Measurements from ENCODE around the gene THSD4. TPM values are rescaled to one million over a fixed set of nuclear protein-coding genes. Genes with fewer than 3 reads are reported as not detected.

THSD4 gene
- total and polyA plus RNA-seq, 9 of the 15 experiments (the other 6 are each of a cell fraction or from before 2014, with no cell fraction given), result 0.04 TPM; not detected in 5

GRCh38 chr15:71303977-71304376, 188.7 kb downstream of the THSD4 start (continued):
- no peak for TF ChIP-seq ZNF280A (IDR thresholded peaks at IDR 0.05; ENCODE audit: low read depth, partially characterized antibody)
- no peak for TF ChIP-seq PBX2 (CRISPR knock-in tag; IDR thresholded peaks at IDR 0.05; ENCODE audit: low read depth)
- no peak for TF ChIP-seq PBX2 (tag; conservative IDR thresholded peaks at IDR 0.05; ENCODE audit: low read depth)
- TF ChIP-seq ZNF740 (CRISPR knock-in tag; IDR thresholded peaks at IDR 0.05), result no peak
- no peak for TF ChIP-seq ZNF740 (tag; IDR thresholded peaks at IDR 0.05)
- no peak for TF ChIP-seq CTCF (IDR thresholded peaks at IDR 0.05 in 2 of 3, conservative IDR thresholded peaks at IDR 0.05 in 1 of 3; ENCODE audit: insufficient read depth in 2 of 3, low read depth in 1 of 3, low read length in 3 of 3)
- no peak for TF ChIP-seq ZNF655 (CRISPR knock-in tag; IDR thresholded peaks at IDR 0.05)
- TF ChIP-seq ZNF274 (IDR thresholded peaks at IDR 0.05; ENCODE audit: borderline replicate concordance, low read depth, low read length), result no peak
- no peak for TF ChIP-seq PTBP1 (IDR thresholded peaks at IDR 0.05; ENCODE audit: low read depth, low read length)
- TF ChIP-seq FOXP1 (CRISPR knock-in tag; IDR thresholded peaks at IDR 0.05), result no peak
- TF ChIP-seq CCNT2 (IDR thresholded peaks at IDR 0.05; ENCODE audit: borderline replicate concordance, extremely low read depth, insufficient read length, low read depth, low read length), result no peak
